ENCODE results near the gene ITGA1. TPM values are rescaled to one million over a fixed set of nuclear protein-coding genes. Genes with fewer than 3 reads are reported as not detected.
"Not testable (repeated sequence)": the region's sequence is repeated elsewhere in the genome, so short reads cannot be mapped to it uniquely, and the experiment has no call there.

Gene ITGA1
- total RNA-seq, 1 donor from 2014 or later, result 42.7 TPM

DNA sequence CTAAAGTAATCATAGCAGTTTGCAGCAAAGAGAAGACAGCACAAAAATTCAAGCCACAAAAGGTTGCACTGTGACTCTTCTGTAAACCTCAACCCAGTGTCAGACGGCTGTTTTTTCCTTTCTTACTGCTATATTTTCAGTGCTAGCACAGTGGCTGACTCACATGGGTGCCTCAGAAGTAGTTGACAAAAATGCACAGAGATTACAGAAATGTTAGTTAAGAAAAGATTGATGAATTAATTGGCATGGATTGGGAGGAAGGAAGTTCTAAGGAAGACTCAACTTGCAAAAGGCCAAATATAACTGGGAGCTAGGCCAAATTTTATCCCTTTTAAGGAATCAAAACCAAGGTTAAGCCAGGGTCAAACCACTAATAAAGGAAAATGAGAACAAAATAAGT, 43.7 kb upstream of the ITGA1 start:
- Histone ChIP-seq H3K36me3 (no peaks in the 10 kb centered on the region), H3K4me1 (peaks cover 0 to 19% of the 10 kb centered on the region in 2 donors), H3K27ac (peak overlapping the region in 1 of 2 donors; percentile 12), H3K9me3 (no peaks in the 10 kb centered on the region), H3K27me3 (no peaks in the 10 kb centered on the region), H3K4me3 (no peak overlapping the region)
- TF ChIP-seq, protein P1, sequence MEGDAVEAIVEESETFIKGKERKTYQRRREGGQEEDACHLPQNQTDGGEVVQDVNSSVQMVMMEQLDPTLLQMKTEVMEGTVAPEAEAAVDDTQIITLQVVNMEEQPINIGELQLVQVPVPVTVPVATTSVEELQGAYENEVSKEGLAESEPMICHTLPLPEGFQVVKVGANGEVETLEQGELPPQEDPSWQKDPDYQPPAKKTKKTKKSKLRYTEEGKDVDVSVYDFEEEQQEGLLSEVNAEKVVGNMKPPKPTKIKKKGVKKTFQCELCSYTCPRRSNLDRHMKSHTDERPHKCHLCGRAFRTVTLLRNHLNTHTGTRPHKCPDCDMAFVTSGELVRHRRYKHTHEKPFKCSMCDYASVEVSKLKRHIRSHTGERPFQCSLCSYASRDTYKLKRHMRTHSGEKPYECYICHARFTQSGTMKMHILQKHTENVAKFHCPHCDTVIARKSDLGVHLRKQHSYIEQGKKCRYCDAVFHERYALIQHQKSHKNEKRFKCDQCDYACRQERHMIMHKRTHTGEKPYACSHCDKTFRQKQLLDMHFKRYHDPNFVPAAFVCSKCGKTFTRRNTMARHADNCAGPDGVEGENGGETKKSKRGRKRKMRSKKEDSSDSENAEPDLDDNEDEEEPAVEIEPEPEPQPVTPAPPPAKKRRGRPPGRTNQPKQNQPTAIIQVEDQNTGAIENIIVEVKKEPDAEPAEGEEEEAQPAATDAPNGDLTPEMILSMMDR (IDR thresholded peaks at IDR 0.05), result no peak
- intact Hi-C loops (cut with DNase I), result no loop called here
- no peak for DNase-seq (ENCODE audit: low spot score in 2 of 2)

DNA sequence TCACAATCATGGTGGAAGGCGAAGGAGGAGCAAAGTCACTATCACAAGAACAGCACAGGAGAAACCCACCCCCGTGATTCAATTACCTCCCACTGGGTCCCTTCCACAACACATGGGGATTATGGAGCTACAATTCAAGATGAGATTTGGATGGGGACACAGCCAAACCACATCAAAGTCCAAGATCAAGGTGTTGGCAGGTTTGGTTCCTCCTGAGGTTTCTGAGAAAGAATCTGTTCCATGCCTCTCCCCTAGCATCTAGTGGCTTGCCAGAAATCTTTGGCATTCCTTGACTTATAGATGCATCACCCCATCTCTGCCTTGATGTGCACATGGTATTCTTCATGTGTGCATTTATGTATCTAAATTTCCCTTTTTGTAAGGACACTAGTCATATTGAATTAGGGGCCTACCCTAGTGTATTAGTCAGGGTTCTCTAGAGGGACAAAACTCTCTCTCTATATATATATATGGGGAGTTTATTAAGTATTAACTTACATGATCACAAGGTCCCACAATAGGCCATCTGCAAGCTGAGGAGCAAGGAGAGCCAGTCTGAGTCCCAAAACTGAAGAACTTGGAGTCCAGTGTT, 42.8 kb upstream of the ITGA1 start:
- intact Hi-C loops (cut with DNase I), result not testable (repeated sequence)

DNA sequence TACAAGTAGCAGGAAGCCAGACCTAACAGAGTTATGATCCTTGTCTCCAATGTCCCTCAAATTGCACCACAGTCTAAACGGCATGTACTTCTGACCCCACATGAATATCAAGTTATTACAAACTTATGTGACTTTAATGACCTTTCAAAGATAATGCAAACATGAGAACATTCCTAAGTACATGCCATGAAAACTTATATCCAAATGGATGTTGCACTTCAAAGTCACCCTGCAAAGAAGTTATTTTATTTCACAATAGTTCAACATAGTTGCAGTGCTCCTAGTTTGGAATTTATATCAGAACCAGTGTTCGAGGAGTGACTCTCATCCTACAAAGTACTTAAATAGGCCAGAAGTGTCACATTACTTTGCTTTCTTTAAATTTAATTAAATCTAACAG, 41.2 kb upstream of the ITGA1 start:
- Histone ChIP-seq H3K9me3 (no peaks in the 10 kb centered on the region), H3K36me3 (no peaks in the 10 kb centered on the region), H3K4me3 (no peak overlapping the region), H3K27ac (no peak overlapping the region), H3K27me3 (no peaks in the 10 kb centered on the region), H3K4me1 (peaks cover 0 to 18% of the 10 kb centered on the region in 2 donors)
- intact Hi-C loops (cut with DNase I), result no loop called here
- TF ChIP-seq, protein P1 (IDR thresholded peaks at IDR 0.05), result no peak
- no peak for DNase-seq (ENCODE audit: low spot score in 2 of 2)

More for the DNA sequence above, 42.8 kb upstream of the ITGA1 start:
- H3K36me3 ChIP-seq; H3K27ac ChIP-seq; H3K4me3 ChIP-seq; H3K9me3 ChIP-seq; H3K27me3 ChIP-seq; DNase-seq (ENCODE audit: low spot score in 2 of 2): not testable (repeated sequence)
- peaks cover 0 to 19% of the 10 kb centered on the region in 2 donors for H3K4me1 ChIP-seq

- H3K36me3 ChIP-seq, result no peaks in the 10 kb centered on the region
- H3K9me3 ChIP-seq, result no peaks in the 10 kb centered on the region
- H3K4me3 ChIP-seq, result no peak overlapping the region
- no peaks in the 10 kb centered on the region for H3K27me3 ChIP-seq
- no peak for DNase-seq (ENCODE audit: low spot score in 2 of 2)
- TF ChIP-seq, protein P1 (IDR thresholded peaks at IDR 0.05), result no peak
- intact Hi-C loops (cut with DNase I), result no loop called here
- no peak overlapping the region for H3K27ac ChIP-seq
- peaks cover 0 to 5% of the 10 kb centered on the region in 2 donors for H3K4me1 ChIP-seq
Measured at GRCh38 chr5:52748590-52748989, 39.1 kb upstream of the ITGA1 start.

DNA sequence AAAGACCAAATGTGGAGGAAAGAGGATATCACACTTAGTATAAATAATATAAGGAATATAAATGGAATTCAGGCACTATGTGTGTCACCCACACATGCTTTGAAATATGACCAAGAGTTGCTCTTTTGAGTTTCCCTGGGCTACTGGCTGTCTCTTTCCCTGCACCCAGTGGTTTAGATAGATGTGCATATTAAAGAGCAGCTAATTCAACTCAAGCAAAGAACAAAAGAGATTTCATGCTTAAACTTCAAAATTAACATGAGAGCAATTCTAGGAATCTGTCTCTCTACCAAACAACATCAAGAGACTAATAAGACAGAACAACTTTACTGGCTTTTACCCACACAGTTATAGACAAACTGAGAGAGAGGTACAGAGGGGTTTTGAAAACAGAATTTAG, 38.0 kb upstream of the ITGA1 start:
- H3K27me3 ChIP-seq, result no peaks in the 10 kb centered on the region
- TF ChIP-seq, protein P1 (IDR thresholded peaks at IDR 0.05), result no peak
- no peaks in the 10 kb centered on the region for H3K36me3 ChIP-seq
- intact Hi-C loops (cut with DNase I), result no loop called here
- H3K27ac ChIP-seq, result no peak overlapping the region
- no peak overlapping the region for H3K4me3 ChIP-seq
- no peak for DNase-seq (ENCODE audit: low spot score in 2 of 2)
- no peaks in the 10 kb centered on the region for H3K9me3 ChIP-seq
- H3K4me1 ChIP-seq, result no peaks in the 10 kb centered on the region

DNA sequence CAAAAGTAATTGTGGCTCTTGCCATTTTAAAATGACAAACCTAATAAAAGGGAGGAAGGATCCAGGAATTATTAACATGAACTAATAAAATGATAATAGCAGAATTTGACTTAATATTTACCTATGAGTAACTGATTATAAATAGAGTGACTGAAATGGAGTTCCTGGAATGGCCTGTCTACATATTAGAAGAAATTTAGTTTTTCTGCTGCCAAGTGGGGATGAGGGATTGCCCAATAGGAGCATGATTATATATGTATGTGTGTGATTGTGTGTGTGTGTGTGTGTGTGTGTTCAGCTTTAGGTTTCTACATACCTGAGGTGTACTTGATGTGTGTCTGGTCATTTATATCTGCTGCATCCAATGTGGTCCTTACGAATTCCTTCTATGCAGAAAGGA, 36.6 kb upstream of the ITGA1 start:
- TF ChIP-seq, protein P1 (IDR thresholded peaks at IDR 0.05), result no peak
- DNase-seq (ENCODE audit: low spot score in 2 of 2), result no peak
- H3K36me3 ChIP-seq, result no peaks in the 10 kb centered on the region
- intact Hi-C loops (cut with DNase I), result no loop called here
- H3K9me3 ChIP-seq, result no peaks in the 10 kb centered on the region
- H3K27ac ChIP-seq, result no peak overlapping the region
- no peaks in the 10 kb centered on the region for H3K27me3 ChIP-seq
- no peak overlapping the region for H3K4me3 ChIP-seq
- no peaks in the 10 kb centered on the region for H3K4me1 ChIP-seq

All from ascending aorta (tissue), 2 donors.